H9 (cell line): ENCODE measurements around the gene SMIM15. TPM values are rescaled to one million over a fixed set of nuclear protein-coding genes. Genes with fewer than 3 reads are reported as not detected.
A peak's percentile ranks its signal among the peaks of the same experiment; 100 is the strongest.

Experiments
- DNase-seq: peaks from one replicate; pipeline ENCODE4 v3.0.0-alpha.2; 2017
- H2AFZ ChIP-seq: one replicate; pipeline ENCODE4 v1.6.1; 2013; ENCODE audit warnings: mild to moderate bottlenecking, low read length, control low read depth, moderate library complexity
- H2AK5ac ChIP-seq: 2 replicates; pipeline ENCODE4 v1.6.1; 2013; ENCODE audit warnings: low read length, control low read depth, mixed read lengths; ENCODE audit not compliant: insufficient read length
- H2BK120ac ChIP-seq: one replicate; pipeline ENCODE4 v1.6.1; 2013; ENCODE audit warnings: low read depth, mild to moderate bottlenecking, low read length, control low read depth, inconsistent platforms; ENCODE audit not compliant: poor library complexity, severe bottlenecking
- H2BK12ac ChIP-seq: 2 replicates; pipeline ENCODE4 v1.6.1; 2013; ENCODE audit warnings: low read length, control low read depth, mixed read lengths, low read depth; ENCODE audit not compliant: insufficient read length
- H2BK15ac ChIP-seq: 2 replicates; pipeline ENCODE4 v1.6.1; 2013; ENCODE audit warnings: low read depth, low read length, control low read depth
- H2BK20ac ChIP-seq: one replicate; pipeline ENCODE4 v1.6.1; 2013; ENCODE audit warnings: low read depth, mild to moderate bottlenecking, low read length, control low read depth, inconsistent platforms; ENCODE audit not compliant: poor library complexity, severe bottlenecking
- H2BK5ac ChIP-seq: 2 replicates; pipeline ENCODE4 v1.6.1; 2013; ENCODE audit warnings: low read length, control low read depth, mixed read lengths; ENCODE audit not compliant: insufficient read length
- H3K14ac ChIP-seq: 2 replicates; pipeline ENCODE4 v1.6.1; 2013; ENCODE audit warnings: low read length, control low read depth; ENCODE audit not compliant: insufficient read depth
- H3K18ac ChIP-seq: 2 replicates; pipeline ENCODE4 v1.6.1; 2013; ENCODE audit warnings: low read depth, mild to moderate bottlenecking, mixed read lengths, low read length, control low read depth; ENCODE audit not compliant: insufficient read length
- H3K23ac ChIP-seq: 2 replicates; pipeline ENCODE4 v1.6.1; 2013; ENCODE audit warnings: low read length, control low read depth, mixed read lengths, low read depth; ENCODE audit not compliant: insufficient read length
- H3K23me2 ChIP-seq: 2 replicates; pipeline ENCODE4 v1.6.1; 2013; ENCODE audit warnings: low read depth, mild to moderate bottlenecking, mixed read lengths, low read length, control low read depth; ENCODE audit not compliant: insufficient read length, poor library complexity, severe bottlenecking
- H3K27ac ChIP-seq: 2 replicates; pipeline ENCODE4 v1.5.1; 2013; ENCODE audit warnings: low read length, control low read depth, mixed read lengths, low read depth; ENCODE audit not compliant: insufficient read length
- H3K27me3 ChIP-seq: 2 replicates; pipeline ENCODE4 v1.6.1; 2013; ENCODE audit warnings: low read length, control low read depth, inconsistent platforms; ENCODE audit not compliant: insufficient read depth
- H3K4ac ChIP-seq: 2 replicates; pipeline ENCODE4 v1.6.1; 2013; ENCODE audit warnings: low read depth, mild to moderate bottlenecking, control low read depth, inconsistent platforms, low read length, moderate library complexity
- H3K4me1 ChIP-seq: 2 replicates; pipeline ENCODE4 v1.6.1; 2013; ENCODE audit warnings: low read length, control low read depth, inconsistent platforms; ENCODE audit not compliant: insufficient read depth
- H3K4me2 ChIP-seq: 2 replicates; pipeline ENCODE4 v1.6.1; 2013; ENCODE audit warnings: low read length, control low read depth, mixed read lengths; ENCODE audit not compliant: insufficient read length, insufficient read depth
- H3K56ac ChIP-seq: 2 replicates; pipeline ENCODE4 v1.6.1; 2013; ENCODE audit warnings: low read depth, mild to moderate bottlenecking, mixed read lengths, low read length, control low read depth; ENCODE audit not compliant: insufficient read length
- H3K79me1 ChIP-seq: 2 replicates; pipeline ENCODE4 v1.6.1; 2013; ENCODE audit warnings: low read depth, mild to moderate bottlenecking, moderate library complexity, low read length, control low read depth, inconsistent platforms; ENCODE audit not compliant: insufficient read depth, poor library complexity, severe bottlenecking
- H3K79me2 ChIP-seq: 2 replicates; pipeline ENCODE4 v1.6.1; 2013; ENCODE audit warnings: low read length, control low read depth, inconsistent platforms; ENCODE audit not compliant: insufficient read depth
- H3K9ac ChIP-seq: 2 replicates; pipeline ENCODE4 v1.6.1; 2013; ENCODE audit warnings: low read length, control low read depth, mixed read lengths; ENCODE audit not compliant: insufficient read length; ENCODE audit errors: extremely low read depth
- H3K9me3 ChIP-seq: one replicate; pipeline ENCODE4 v1.6.1; 2013; ENCODE audit warnings: low read depth, low read length, inconsistent platforms; ENCODE audit not compliant: control insufficient read depth
- H3T11ph ChIP-seq: one replicate; pipeline ENCODE4 v1.6.1; 2013; ENCODE audit warnings: mild to moderate bottlenecking, low read length, control low read depth, inconsistent platforms
- H4K20me1 ChIP-seq: one replicate; pipeline ENCODE4 v1.6.1; 2013; ENCODE audit not compliant: control insufficient read depth, insufficient read length, insufficient read depth
- H4K5ac ChIP-seq: 2 replicates; pipeline ENCODE4 v1.6.1; 2013; ENCODE audit warnings: low read depth, mild to moderate bottlenecking, mixed read lengths, low read length, control low read depth; ENCODE audit not compliant: insufficient read length
- H4K8ac ChIP-seq: replicated peaks from 2 replicates; pipeline ENCODE4 v1.6.1; 2013; ENCODE audit warnings: low read length, control low read depth, mixed read lengths, low read depth; ENCODE audit not compliant: insufficient read length
- H4K91ac ChIP-seq: 2 replicates; pipeline ENCODE4 v1.6.1; 2013; ENCODE audit warnings: low read depth, mild to moderate bottlenecking, moderate library complexity, mixed read lengths, low read length, control low read depth; ENCODE audit not compliant: insufficient read length
- H3K27ac Mint-ChIP-seq, 3 experiments: 2 replicates in 2 of 3; 3 replicates in 1 of 3; pipeline ENCODE4 v1.8.0; 2020 to 2021; ENCODE audit warnings: mixed read lengths in 3 of 3, mild to moderate bottlenecking in 1 of 3, moderate library complexity in 1 of 3
- H3K27me3 Mint-ChIP-seq: 2 replicates; pipeline ENCODE4 v1.8.0; 2021; ENCODE audit warnings: low read depth, mild to moderate bottlenecking, moderate library complexity, mixed read lengths
- H3K36me3 Mint-ChIP-seq, 3 experiments: 2 replicates in 2 of 3; 3 replicates in 1 of 3; pipeline ENCODE4 v1.8.0; 2020 to 2021; ENCODE audit warnings: low read depth in 3 of 3, mixed read lengths in 3 of 3; ENCODE audit not compliant: insufficient read depth in 1 of 3
- H3K4me1 Mint-ChIP-seq, 2 experiments: 2 replicates each; pipeline ENCODE4 v1.8.0; 2020; ENCODE audit warnings: mixed read lengths in 2 of 2
- H3K4me3 Mint-ChIP-seq, 2 experiments: 2 replicates in 1 of 2; 3 replicates in 1 of 2; pipeline ENCODE4 v1.8.0; 2020 to 2021; ENCODE audit warnings: mild to moderate bottlenecking in 2 of 2, mixed read lengths in 2 of 2, moderate library complexity in 1 of 2
- H3K9me3 Mint-ChIP-seq, 2 experiments: 2 replicates in 1 of 2; 3 replicates in 1 of 2; pipeline ENCODE4 v1.8.0; 2020; ENCODE audit warnings: mild to moderate bottlenecking in 2 of 2, mixed read lengths in 2 of 2, moderate library complexity in 1 of 2
- WGBS: extraction: QIAGEN DNeasy Blood & Tissue Kit; methylation state at CpG from one replicate; pipeline ENCODE4 v1.1.7; 2013; ENCODE audit warnings: missing lambda C conversion rate, low lambda C conversion rate, mixed read lengths; ENCODE audit not compliant: insufficient read length; ENCODE audit errors: extremely low coverage; 5-methylcytosine and 5-hydroxymethylcytosine counted together
- total RNA-seq: library from RNA; stranded (reverse); gene quantifications from 2 replicates; pipeline ENCODE4 v1.2.1, GENCODE V29; 2021
- TF ChIP-seq, protein P1 (sequence below): fragments of 200-600 bp; sonication (generic); conservative IDR thresholded peaks from 3 replicates; pipeline ENCODE4 v1.8.0; 2021; ENCODE audit warnings: antibody characterized with exemption, mild to moderate bottlenecking

The SMIM15 gene
- total RNA-seq, 1 experiment from 2014 or later, result 75.3 TPM

DNA sequence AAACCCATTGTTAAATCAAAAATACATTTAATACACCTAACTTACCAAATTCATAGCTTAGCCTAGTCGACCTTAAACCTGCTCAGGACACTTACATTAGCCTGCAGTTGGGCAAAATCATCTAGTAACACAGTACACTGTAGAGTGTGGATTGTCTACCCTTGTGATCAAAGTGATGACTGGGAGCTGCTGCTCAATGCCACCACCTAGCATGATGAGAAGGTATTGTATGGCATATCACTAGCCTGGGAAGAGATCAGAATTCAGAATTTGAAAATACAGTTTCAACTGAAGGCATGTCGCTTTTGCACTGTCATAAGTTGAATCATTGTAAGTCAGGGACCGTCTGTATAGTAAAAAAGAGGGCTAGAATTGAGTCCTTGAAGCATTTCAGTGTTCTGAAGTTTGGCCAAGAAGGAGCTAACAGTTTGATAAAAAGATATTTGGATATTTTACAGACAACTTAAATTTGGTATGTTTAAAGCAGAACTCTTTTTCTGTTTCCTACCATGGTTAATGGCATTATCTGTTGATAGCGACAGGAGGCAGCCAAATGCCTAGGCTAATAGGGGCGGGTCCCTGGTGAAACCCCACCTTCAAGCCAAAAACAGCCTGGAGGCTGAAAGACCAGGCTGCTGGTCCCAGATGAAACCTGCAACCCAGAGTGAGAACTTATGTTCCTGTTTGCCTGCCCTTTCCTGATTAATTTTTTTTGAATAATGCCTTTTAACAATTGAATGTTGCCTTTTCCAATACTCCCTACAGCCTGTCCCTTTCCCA is 23.0 kb downstream of the SMIM15 start:
- no peaks in the 10 kb centered on the region for H3K79me2 ChIP-seq
- Mint-ChIP-seq H3K36me3 (no peaks in the 10 kb centered on the region), H3K4me1 (peaks cover 2 to 11% of the 10 kb centered on the region in 2 experiments; a peak in 3 of 4 replicates), H3K9me3 (no peaks in the 10 kb centered on the region), H3K27ac (peak overlapping the region in 1 of 3 experiments; percentile 19; a peak in 1 of 7 replicates), H3K27me3 (no peaks in the 10 kb centered on the region), H3K4me3 (no peak overlapping the region)
- H3K27me3 ChIP-seq, result no peaks in the 10 kb centered on the region
- H4K20me1 ChIP-seq, result no peaks in the 10 kb centered on the region
- TF ChIP-seq, protein P1, sequence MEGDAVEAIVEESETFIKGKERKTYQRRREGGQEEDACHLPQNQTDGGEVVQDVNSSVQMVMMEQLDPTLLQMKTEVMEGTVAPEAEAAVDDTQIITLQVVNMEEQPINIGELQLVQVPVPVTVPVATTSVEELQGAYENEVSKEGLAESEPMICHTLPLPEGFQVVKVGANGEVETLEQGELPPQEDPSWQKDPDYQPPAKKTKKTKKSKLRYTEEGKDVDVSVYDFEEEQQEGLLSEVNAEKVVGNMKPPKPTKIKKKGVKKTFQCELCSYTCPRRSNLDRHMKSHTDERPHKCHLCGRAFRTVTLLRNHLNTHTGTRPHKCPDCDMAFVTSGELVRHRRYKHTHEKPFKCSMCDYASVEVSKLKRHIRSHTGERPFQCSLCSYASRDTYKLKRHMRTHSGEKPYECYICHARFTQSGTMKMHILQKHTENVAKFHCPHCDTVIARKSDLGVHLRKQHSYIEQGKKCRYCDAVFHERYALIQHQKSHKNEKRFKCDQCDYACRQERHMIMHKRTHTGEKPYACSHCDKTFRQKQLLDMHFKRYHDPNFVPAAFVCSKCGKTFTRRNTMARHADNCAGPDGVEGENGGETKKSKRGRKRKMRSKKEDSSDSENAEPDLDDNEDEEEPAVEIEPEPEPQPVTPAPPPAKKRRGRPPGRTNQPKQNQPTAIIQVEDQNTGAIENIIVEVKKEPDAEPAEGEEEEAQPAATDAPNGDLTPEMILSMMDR, result peak; percentile 44; the same call in 2 of the 3 replicates
- no peak overlapping the region for H4K8ac ChIP-seq
- H3K79me1 ChIP-seq, result no peaks in the 10 kb centered on the region
- no peak overlapping the region for H2AFZ ChIP-seq
- H3K23me2 ChIP-seq, result no peaks in the 10 kb centered on the region
- no peak overlapping the region for H3K18ac ChIP-seq
- no peak overlapping the region for H3K9ac ChIP-seq
- H2AK5ac ChIP-seq, result no peak overlapping the region
- no peak overlapping the region for H2BK12ac ChIP-seq
- no peak overlapping the region for H3K56ac ChIP-seq
- H3K9me3 ChIP-seq, result no peaks in the 10 kb centered on the region
- no peak overlapping the region for H4K5ac ChIP-seq
- H3K4ac ChIP-seq, result no peak overlapping the region
- DNase-seq, result peak; percentile 42
- no peak overlapping the region for H3K27ac ChIP-seq
- no peak overlapping the region for H2BK5ac ChIP-seq
- H3K23ac ChIP-seq, result no peak overlapping the region
- H3K4me1 ChIP-seq, result no peaks in the 10 kb centered on the region
- no peak overlapping the region for H2BK15ac ChIP-seq
- no peak overlapping the region for H2BK20ac ChIP-seq
- H4K91ac ChIP-seq, result no peak overlapping the region
- no CpG with 5 or more reads among the region's 5 CpGs for WGBS
- H3K4me2 ChIP-seq, result no peak overlapping the region
- no peak overlapping the region for H3K14ac ChIP-seq
- no peak overlapping the region for H2BK120ac ChIP-seq
- no peak overlapping the region for H3T11ph ChIP-seq
